ENCODE data around the gene RAB17. TPM values are rescaled to one million over a fixed set of nuclear protein-coding genes. Genes with fewer than 3 reads are reported as not detected.

Gene RAB17
- total and polyA plus RNA-seq, 4 donors, result 3.7 to 22.3 (median 7.8) TPM

GRCh38 chr2:237525559-237526157 lies 64.9 kb downstream of the RAB17 start:
- no peak overlapping the region for H3K27ac ChIP-seq (ENCODE audit: low read depth in 1 of 2, low read length in 2 of 2)
- H3K4me3 ChIP-seq (ENCODE audit: low read length in 2 of 2), result no peak overlapping the region
- no peaks in the 10 kb centered on the region for H3K27me3 ChIP-seq (ENCODE audit: control insufficient read depth in 1 of 2, insufficient read depth in 2 of 2, low read length in 1 of 2)
- H3K36me3 ChIP-seq (ENCODE audit: control insufficient read depth in 1 of 2, insufficient read depth in 2 of 2, low read length in 1 of 2), result no peaks in the 10 kb centered on the region
- H3K9me3 ChIP-seq (ENCODE audit: control insufficient read depth, low read length), result no peaks in the 10 kb centered on the region
- DNase-seq, result no peak
- ATAC-seq (ENCODE audit: low FRiP score), result peak; percentile 50
- intact Hi-C loops (cut with DNase I), result no loop called here
- 92 to 95% methylated on average over 17 of the region's 17 CpGs for whole genome bisulfite sequencing, 2 donors
- no peaks in the 10 kb centered on the region for H3K4me1 ChIP-seq (ENCODE audit: control insufficient read depth in 1 of 2, insufficient read depth in 2 of 2, low read length in 2 of 2)

DNA sequence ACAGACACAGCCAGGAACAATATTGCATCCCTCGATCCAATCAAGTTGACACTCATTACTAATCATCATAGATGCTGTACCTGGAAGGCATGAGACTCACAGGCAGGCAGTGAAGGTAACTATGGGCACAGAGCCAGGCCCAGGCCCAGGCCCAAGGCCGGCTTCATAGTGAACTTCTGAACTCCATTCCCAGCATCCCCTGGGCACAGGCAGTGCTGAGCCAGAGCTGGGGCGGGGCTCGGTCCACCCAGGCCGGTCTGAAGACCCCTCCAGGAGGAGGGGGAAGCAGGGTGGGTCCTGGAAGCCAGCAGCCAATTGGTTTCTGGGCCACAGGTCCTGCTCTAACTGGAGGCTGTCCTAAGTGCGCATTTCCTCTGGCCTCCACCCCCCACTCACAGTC lies 65.9 kb downstream of the RAB17 start:
- Histone ChIP-seq H3K9me3 (ENCODE audit: control insufficient read depth, low read length) (no peaks in the 10 kb centered on the region), H3K27me3 (ENCODE audit: control insufficient read depth in 1 of 2, insufficient read depth in 2 of 2, low read length in 1 of 2) (no peaks in the 10 kb centered on the region), H3K27ac (ENCODE audit: low read depth in 1 of 2, low read length in 2 of 2) (no peak overlapping the region), H3K4me1 (ENCODE audit: control insufficient read depth in 1 of 2, insufficient read depth in 2 of 2, low read length in 2 of 2) (no peaks in the 10 kb centered on the region), H3K36me3 (ENCODE audit: control insufficient read depth in 1 of 2, insufficient read depth in 2 of 2, low read length in 1 of 2) (no peaks in the 10 kb centered on the region), H3K4me3 (ENCODE audit: low read length in 2 of 2) (no peak overlapping the region)
- no peak for DNase-seq
- WGBS, 2 donors, result 67% methylated on average over 6 of the region's 6 CpGs
- intact Hi-C loops (cut with DNase I), result no loop called here
- no peak for ATAC-seq (ENCODE audit: low FRiP score)

Other genes with a start within 250 kb of the RAB17 start
- gene COL6A3, start 176.6 kb downstream of the RAB17 start, total RNA-seq, result 100 to 1,000 TPM; 190 to 289 TPM
- gene COL6A3, start 176.6 kb downstream of the RAB17 start, polyA plus RNA-seq, result 10 to 100 TPM in 1 of 2 donors, 1 to 10 TPM in 1; 7.3 to 54.5 TPM
- gene MLPH, start 103.5 kb downstream of the RAB17 start, total RNA-seq, result 10 to 100 TPM in 1 of 2 donors, 1 to 10 TPM in 1; 3.4 to 10.1 TPM
- 1 to 10 TPM; 2.3 to 4.5 TPM for gene MLPH, start 103.5 kb downstream of the RAB17 start, polyA plus RNA-seq
- gene PRLH, start 24.2 kb downstream of the RAB17 start, total RNA-seq, result not detected
- gene PRLH, start 24.2 kb downstream of the RAB17 start, polyA plus RNA-seq, result not detected
- gene LRRFIP1, start 36.9 kb upstream of the RAB17 start, total RNA-seq, result 100 to 1,000 TPM; 234 to 348 TPM
- gene LRRFIP1, start 36.9 kb upstream of the RAB17 start, polyA plus RNA-seq, result 100 to 1,000 TPM; 100 to 105 TPM
- gene RBM44, start 208.0 kb upstream of the RAB17 start, total RNA-seq, result 1 to 10 TPM; 2.5 to 3.2 TPM
- 1 to 10 TPM in 1 of 2 donors, not detected in 1; 1.4 TPM for gene RBM44, start 208.0 kb upstream of the RAB17 start, polyA plus RNA-seq

All from aorta (tissue), 5 donors.